Epidermal melanocyte (primary cell): ENCODE results near the gene PLEK2.
"Not testable (repeated sequence)": the region's sequence is repeated elsewhere in the genome, so short reads cannot be mapped to it uniquely, and the experiment has no call there.

Experiments used
- DNase-seq: peaks from one replicate; pipeline ENCODE4 v3.0.0; 2011; ENCODE audit warnings: low spot score; ENCODE audit not compliant: insufficient read length

PLEK2 gene

DNA sequence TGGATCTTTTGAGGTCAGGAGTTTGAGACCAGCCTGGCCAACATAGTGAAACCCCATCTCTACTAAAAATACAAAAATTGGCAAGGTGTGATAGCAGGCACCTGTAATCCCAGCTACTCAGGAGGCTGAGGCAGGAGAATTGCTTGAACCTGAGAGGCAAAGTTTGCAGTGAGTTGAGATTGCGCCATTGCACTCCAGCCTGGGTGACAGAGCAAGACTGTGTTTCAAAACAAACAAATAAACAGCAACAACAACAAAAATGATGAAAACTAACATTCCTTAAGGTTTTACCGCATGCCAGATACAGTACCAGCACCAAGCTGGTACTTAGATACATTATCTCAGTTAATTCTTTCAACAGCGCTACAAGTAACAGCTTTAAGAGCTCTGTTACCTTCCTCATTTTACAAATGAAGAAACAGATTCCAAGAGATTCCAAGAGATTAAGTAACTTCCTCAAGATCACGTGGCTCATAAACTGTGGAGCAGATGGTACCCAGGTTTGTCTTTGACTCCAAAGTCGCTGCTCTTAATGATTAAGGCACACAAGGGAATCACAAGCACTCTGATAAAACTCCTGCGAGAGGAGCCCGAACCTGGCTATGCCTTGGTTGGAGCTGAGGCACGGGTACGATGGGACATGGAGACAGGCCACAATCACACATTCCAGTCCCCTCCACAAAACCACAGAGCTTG lies 17.7 kb upstream of the PLEK2 start:
- no peak for DNase-seq

DNA sequence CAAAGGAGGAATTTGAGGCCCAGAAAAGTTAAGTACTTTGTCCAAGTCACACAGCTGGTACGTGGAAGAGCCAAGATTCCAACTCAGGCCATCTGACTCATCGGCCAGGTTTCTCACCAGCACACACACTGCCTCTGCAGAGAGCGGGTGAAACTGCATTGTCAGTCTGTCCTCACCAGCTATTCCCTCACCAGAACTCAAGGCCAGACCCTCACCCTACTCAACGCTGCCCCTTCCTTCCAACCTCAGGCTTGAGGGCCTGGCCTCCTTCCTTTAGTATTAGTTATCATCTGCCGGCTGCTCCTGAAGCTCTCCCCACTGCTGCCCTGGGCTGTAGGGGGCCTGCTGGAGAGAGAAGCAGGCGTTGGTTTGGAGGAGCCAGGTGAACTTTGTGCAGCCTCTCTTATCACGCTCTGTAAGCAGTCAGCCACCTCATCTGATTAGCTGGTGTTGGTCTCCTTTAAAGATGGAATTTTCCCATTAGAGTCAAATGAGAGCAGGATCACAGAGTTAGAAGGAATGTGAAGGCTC lies 16.6 kb upstream of the PLEK2 start:
- no peak for DNase-seq

DNA sequence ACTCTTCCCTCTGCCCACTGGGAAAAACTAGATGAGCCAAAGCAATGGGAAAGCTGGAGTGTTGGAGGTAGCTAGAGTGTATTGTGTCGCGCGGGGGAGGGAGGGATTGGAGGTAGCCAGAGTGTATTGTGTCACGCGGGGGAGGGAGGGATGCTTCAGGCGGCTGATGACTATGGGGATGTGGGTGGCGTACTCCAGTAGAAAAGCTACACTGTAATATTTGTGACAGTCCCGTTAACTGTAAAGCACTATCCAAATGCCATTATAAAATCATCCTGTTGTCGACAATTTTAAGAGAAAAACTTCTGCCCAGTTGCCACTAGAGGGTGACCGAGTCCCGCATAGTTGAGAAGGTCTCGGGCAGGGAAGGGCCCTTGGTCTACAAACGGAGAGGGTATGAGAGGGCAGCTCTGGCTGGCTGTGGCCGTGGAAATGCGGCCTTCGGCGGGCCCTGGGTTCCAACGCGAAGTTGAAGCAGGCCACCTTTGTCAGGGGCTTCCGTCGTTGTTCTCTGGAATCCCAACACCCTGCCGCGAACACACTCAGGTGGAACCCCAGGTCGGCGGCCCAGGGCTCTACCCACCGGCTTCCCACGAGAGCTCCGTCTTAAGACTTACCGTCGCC lies 15.1 kb upstream of the PLEK2 start:
- peak; percentile 83 for DNase-seq

DNA sequence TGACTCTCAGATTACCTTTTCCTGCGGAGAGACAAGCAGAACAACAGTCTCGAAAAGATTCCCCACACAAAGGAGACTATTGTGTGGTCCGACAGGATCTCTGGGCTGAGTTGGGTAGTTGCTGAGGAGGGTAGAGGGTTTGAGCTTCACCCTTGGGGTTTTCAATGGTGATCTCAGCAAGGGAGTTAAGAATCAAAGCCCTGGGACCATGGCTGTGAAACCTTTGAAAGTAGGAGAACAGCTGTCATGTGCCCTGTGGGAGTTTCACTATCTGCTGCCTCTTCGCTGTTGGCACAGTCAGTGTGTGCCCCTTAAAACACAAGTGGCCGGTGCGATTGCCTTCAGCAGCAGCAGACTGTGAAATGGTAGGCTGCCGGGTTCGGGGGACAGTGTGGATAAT lies 14.2 kb upstream of the PLEK2 start:
- DNase-seq: peak; percentile 55

DNA sequence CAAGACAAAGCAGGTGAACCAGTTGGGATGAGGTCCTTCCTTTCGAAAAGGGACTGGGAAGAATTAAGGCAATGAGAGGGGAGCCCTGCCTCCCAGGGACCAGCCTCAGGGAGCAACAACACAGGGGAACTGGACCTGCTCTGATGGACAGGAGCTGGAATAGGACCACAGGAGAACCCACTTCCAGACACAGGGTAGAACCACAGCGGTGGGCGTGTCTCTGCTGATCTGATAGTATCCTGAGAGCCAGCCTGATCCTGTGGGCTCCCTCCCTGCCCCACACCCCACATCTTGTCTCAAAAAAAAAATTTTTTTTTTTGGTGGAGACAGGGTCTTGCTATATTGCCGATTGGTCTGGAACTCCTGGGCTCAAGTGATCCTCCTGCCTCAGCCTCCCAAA lies 13.6 kb upstream of the PLEK2 start:
- DNase-seq: no peak

- no peak for DNase-seq
Observed at GRCh38 chr14:67424539-67424938, 12.6 kb upstream of the PLEK2 start.

- no peak for DNase-seq
Observed at GRCh38 chr14:67423424-67423823, 11.5 kb upstream of the PLEK2 start.

DNA sequence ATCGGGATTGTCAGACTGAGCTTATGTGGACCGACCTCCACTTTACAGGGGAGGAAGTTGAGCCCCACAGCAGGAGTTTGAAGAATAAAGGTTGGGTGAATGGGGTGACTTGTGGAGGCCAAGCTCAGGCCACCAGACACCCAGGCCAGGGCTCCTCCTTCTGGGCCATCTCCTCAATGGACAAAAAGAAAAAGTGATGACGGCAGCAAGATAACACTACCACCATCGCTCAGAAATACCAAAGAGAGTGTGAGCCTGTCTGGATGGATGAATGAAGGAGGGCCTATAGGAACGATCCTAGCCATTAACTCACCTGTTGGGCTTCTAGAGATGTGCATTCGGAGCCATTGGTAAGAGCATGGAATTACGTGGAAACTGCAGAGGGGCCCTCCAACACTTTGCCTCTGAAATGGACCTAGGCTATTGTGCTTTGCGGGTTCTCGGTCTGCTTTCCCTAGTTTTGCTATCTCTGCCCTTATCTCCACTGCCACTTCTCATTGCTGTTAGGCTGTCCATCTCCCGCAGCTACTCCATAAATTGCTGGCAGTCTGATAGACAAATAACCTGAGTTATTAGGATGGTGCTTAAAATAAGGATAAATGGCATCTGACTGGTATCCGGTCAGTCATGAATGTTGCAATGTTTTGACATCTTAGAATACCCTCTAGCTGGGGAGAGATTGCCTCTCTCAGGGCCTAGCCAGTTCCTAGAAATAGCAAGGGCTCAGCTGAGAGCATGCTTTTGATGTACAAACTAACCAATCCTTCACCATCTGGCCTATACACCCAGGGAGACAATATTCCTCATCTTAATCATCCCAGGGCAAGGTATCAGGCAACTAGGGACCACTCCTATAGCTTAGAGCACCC lies 9.6 kb upstream of the PLEK2 start:
- DNase-seq: no peak

GRCh38 chr14:67420102-67420739 lies 8.3 kb upstream of the PLEK2 start:
- DNase-seq: no peak

- DNase-seq: no peak
Observed at GRCh38 chr14:67418401-67419191, 6.6 kb upstream of the PLEK2 start.

- no peak for DNase-seq
Observed at GRCh38 chr14:67417633-67418032, 5.7 kb upstream of the PLEK2 start.

DNA sequence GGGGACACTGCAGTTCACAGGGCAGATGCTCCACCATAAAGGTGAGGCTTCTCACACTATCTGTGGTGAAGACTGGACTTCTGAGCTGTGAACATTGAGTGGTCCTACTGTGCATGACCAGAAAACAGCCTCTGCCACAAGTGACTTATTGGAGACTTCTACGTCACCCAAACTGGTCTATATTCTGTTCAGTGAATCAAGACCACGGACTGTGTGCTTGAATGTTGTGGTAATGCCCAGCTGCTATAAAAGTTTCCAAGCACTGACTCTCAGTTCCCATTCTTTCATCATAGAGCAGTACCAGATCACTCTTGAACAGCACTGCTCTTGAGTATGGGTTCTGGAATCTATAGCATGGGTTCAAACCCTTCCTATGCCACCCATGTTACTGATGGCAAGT lies 4.8 kb upstream of the PLEK2 start:
- no peak for DNase-seq

- DNase-seq: no peak
Observed at GRCh38 chr14:67416085-67416484, 4.1 kb upstream of the PLEK2 start.

GRCh38 chr14:67415610-67416009 lies 3.6 kb upstream of the PLEK2 start:
- DNase-seq: not testable (repeated sequence)

DNA sequence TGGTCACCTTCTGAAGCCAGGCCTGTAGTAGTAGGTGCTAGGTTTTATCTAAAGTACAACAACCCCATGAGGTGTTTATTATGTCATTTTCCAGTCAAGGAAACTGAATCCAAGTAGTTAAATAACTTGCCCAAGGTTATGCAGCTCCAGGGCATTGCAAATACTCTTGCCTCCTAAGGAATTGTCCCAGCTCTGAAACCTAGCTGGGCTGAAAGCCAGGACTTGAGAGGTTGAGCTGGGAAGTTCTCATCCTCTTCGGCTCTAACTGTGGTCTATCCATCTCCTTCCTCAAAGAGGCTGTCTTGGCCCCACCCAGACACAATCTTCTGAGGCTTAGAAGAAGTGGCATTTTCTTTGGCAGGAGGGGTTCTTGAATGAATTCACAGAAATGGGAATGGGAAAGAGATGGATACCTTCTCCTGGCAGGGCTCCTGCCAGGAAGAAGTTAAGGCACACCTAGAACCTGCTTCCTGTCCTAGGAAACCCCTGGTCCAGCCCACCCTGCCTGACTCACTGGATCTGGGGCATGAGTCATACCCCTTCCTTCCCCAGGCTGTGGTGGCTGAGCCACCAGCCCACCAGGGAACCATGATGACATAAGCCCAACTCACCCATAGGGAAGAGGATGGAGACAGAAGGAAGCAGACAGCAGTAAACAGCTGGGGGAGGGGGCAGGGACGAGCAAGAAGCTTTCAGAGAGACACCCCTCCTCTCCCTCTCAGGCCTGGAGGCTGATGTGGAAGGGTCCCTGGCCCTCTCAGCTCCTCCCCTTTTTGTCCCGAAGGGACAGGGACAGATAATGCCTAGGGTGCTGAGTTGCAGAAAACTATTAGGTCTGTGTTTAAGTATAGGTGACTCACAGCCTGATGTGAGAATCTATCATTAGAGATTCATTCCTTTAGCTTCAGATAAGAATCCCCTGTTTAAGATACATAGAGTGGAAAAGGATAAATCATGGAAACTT lies 2.1 kb upstream of the PLEK2 start:
- no peak for DNase-seq

- DNase-seq: no peak
Observed at GRCh38 chr14:67411370-67411769, 595 bp downstream of the PLEK2 start.

- DNase-seq: no peak
Observed at GRCh38 chr14:67410313-67410712, 1.7 kb downstream of the PLEK2 start.

GRCh38 chr14:67409461-67409860 lies 2.5 kb downstream of the PLEK2 start:
- no peak for DNase-seq

DNA sequence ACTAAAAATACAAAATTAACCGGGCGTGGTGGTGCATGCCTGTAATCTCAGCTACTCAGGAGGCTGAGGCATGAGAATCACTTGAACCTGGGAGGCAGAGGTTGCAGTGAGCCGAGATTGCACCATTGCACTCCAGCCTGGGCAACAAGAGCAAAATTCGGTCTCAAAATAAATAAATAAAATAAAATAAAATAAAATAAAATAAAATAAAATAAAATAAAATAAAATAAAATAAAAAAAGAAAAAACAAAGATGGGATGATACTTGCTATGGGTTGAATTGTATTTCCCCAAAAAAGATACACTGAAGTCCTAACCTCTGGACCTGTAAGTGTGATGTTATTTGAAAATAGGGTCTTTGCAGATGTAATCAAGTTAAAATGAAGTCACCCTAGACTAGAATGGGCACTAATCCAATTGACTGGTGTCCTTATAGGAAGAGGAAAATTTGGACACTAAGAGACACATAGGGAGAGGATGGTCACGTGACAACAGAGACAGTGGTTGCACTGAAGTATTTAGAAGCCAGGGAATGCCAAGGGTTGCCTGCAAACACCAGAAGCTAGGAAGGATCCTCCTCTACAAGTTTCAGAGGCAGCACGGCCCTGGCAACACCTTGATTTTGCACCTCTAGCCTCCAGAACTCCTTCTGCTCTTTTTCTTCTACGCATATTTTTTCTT lies 3.7 kb downstream of the PLEK2 start:
- not testable (repeated sequence) for DNase-seq
